Ovary (tissue), 9 donors: Measurements from ENCODE around the gene SPPL2A. TPM values are rescaled to one million over a fixed set of nuclear protein-coding genes. Genes with fewer than 3 reads are reported as not detected.

ENCODE experiments used
- DNase-seq, 5 donors: peaks; one replicate each; pipeline ENCODE4 v3.0.0-alpha.2; 2019 to 2020
- H3K27ac ChIP-seq, 2 donors: fragments of 200-600 bp; one replicate each; pipeline versions ENCODE4 v1.5.1 to v1.8.0; 2019 to 2022
- H3K27me3 ChIP-seq: fragments of 200-600 bp; one replicate; pipeline ENCODE4 v1.8.0; 2022
- H3K36me3 ChIP-seq: fragments of 200-600 bp; sonication (generic); one replicate; pipeline ENCODE4 v1.5.1; 2019
- H3K4me1 ChIP-seq: one replicate; pipeline ENCODE4 v1.8.1; 2013; ENCODE audit warnings: mild to moderate bottlenecking, moderate library complexity; ENCODE audit not compliant: insufficient read depth
- H3K4me3 ChIP-seq: fragments of 200-600 bp; sonication (generic); one replicate; pipeline ENCODE4 v1.5.1; 2017
- H3K9me3 ChIP-seq, 2 donors: fragments of 200-600 bp in 1 of 2; sonication (generic) in 1 of 2; one replicate each; pipeline versions ENCODE4 v1.5.1 to v1.8.1; 2013 to 2019; ENCODE audit warnings: mild to moderate bottlenecking in 1 of 2, moderate library complexity in 1 of 2
- CTCF ChIP-seq, 3 donors: fragments of 450-650 bp in 2 of 3; fragments of 200-600 bp in 1 of 3; IDR thresholded peaks; one replicate each; pipeline versions ENCODE4 v1.5.1 to v1.8.0; 2016 to 2022; ENCODE audit warnings: antibody characterized with exemption in 3 of 3, mild to moderate bottlenecking in 1 of 3
- EP300 ChIP-seq: sonication (generic); formaldehyde crosslinking; IDR thresholded peaks from one replicate; pipeline ENCODE4 v1.6.1; 2017; ENCODE audit warnings: antibody characterized with exemption
- POLR2A ChIP-seq: fragments of 450-650 bp; IDR thresholded peaks from one replicate; pipeline ENCODE4 v1.6.1; 2017; ENCODE audit warnings: antibody characterized with exemption, mild to moderate bottlenecking, moderate library complexity
- WGBS, 3 donors: extraction: QIAGEN DNeasy Blood & Tissue Kit in 1 of 3; methylation state at CpG; one replicate each; pipeline versions ENCODE4 v1.1.5 to v1.1.7; 2013 to 2017; 5-methylcytosine and 5-hydroxymethylcytosine counted together
- intact Hi-C, 4 donors: fragments of 100-400 bp; cut with DNase I; formaldehyde crosslinking; loops; one replicate each; pipeline versions ENCODE4 v1.11.0 to v1.15.1; 2022 to 2023
- polyA plus RNA-seq, 2 donors: library from polyadenylated mRNA; stranded (reverse); fragments of 200-250 nt in 1 of 2; fragments of 350-450 nt in 1 of 2; fragmentation: Illumina TruSeq in 1 of 2; extraction: RNeasy Lipid Tissue Mini Kit (QIAGEN cat#74804) in 1 of 2; gene quantifications; one replicate each; pipeline ENCODE4 v1.2.3, GENCODE V29; 2013 to 2014
- total RNA-seq, 7 donors: library from RNA; depleted of rRNA in 2 of 7; stranded (reverse); fragments of >200 nt in 2 of 7; fragmentation: NEBNext Ultra II Directional in 3 of 7; extraction: Animal tissue kit (Norgen Biotek cat#: 25700) in 3 of 7; gene quantifications; one replicate each; pipeline versions ENCODE4 v1.1.0 to v1.2.4, GENCODE V29; 2016 to 2023
- donor health status: DM: no; HTN: no; CAD: no; lungs with moderate emphysema.
- donor health status: DM: no; HTN: no; CAD: no.
- donor health status: Bipolar disorder and iron deficiency.
- donor health status: DM: yes; HTN: yes; CAD: no.
- donor health status: DM: no; HTN: no; CAD: no.
- donor health status: DM: yes; HTN: yes; CAD: no.

Gene SPPL2A
- total and polyA plus RNA-seq, 9 donors: 15.4 to 97.2 (median 55.7) TPM

GRCh38 chr15:50686469-50687301 is 78.8 kb downstream of the SPPL2A start, which contains the start of gene TRPM7:
TRPM7 (minus strand) TSS chr15:50686797; CDS start chr15:50686533, 264 bp downstream.
- H3K4me1 ChIP-seq: no peaks in the 10 kb centered on the region
- H3K4me3 ChIP-seq: peak within 1 kb of the TSS; percentile 73
- H3K36me3 ChIP-seq: no peaks in the 10 kb centered on the region
- peak; percentile 87 to 93 (median 90) for DNase-seq
- no peaks in the 10 kb centered on the region for H3K9me3 ChIP-seq
- no peaks in the 10 kb centered on the region for H3K27me3 ChIP-seq
- WGBS, 3 donors: 0 to 1% (median 1%) methylated on average over 61 to 80 of the region's 80 CpGs
- TF ChIP-seq POLR2A: peak; percentile 77
- peak; percentile 58 for TF ChIP-seq EP300
- TF ChIP-seq CTCF (IDR thresholded peaks at IDR 0.05): no peak
- intact Hi-C loops: loop anchor here in 1 of 4 donors (10.0 kb wide), 1 partner anchor 218 kb away; the partner anchor contains the start of gene AP4E1
- peak within 1 kb of the TSS; percentile 70 to 94 for H3K27ac ChIP-seq

- H3K4me1 ChIP-seq: no peaks in the 10 kb centered on the region
- TF ChIP-seq CTCF (IDR thresholded peaks at IDR 0.05): no peak
- TF ChIP-seq POLR2A: no peak
- no peak for TF ChIP-seq EP300
- intact Hi-C loops: loop anchor here in 1 of 4 donors (10.0 kb wide), 1 partner anchor 219 kb away; the partner anchor contains the start of gene AP4E1
These were observed 79.5 kb downstream of the SPPL2A start for GRCh38 chr15:50685976-50686468.

GRCh38 chr15:50685191-50685975 is 80.1 kb downstream of the SPPL2A start:
- 49 to 56% (median 53%) methylated on average over 22 of the region's 22 CpGs for WGBS, 3 donors
- H3K4me3 ChIP-seq: peak overlapping the region; percentile 73
- H3K27me3 ChIP-seq: no peaks in the 10 kb centered on the region
- no peaks in the 10 kb centered on the region for H3K4me1 ChIP-seq
- DNase-seq: no peak
- peak overlapping the region in 1 of 2 donors; percentile 94 for H3K27ac ChIP-seq
- TF ChIP-seq EP300 (no peak), POLR2A (no peak), CTCF (IDR thresholded peaks at IDR 0.05) (no peak)
- H3K36me3 ChIP-seq: no peaks in the 10 kb centered on the region
- H3K9me3 ChIP-seq: no peaks in the 10 kb centered on the region
- intact Hi-C loops: loop anchor here in 1 of 4 donors (10.0 kb wide), 1 partner anchor 219 kb away; the partner anchor contains the start of gene AP4E1

More at GRCh38 chr15:50685976-50686468, 79.5 kb downstream of the SPPL2A start:
- peak; percentile 54 to 73 (median 59) for DNase-seq
- H3K9me3 ChIP-seq: no peaks in the 10 kb centered on the region
- peak overlapping the region; percentile 70 to 94 for H3K27ac ChIP-seq
- WGBS, 3 donors: 0% methylated on average over 30 of the region's 30 CpGs
- no peaks in the 10 kb centered on the region for H3K36me3 ChIP-seq
- H3K27me3 ChIP-seq: no peaks in the 10 kb centered on the region
- peak overlapping the region; percentile 73 for H3K4me3 ChIP-seq

- Histone ChIP-seq H3K4me3 (no peak overlapping the region), H3K36me3 (no peaks in the 10 kb centered on the region), H3K27me3 (no peaks in the 10 kb centered on the region), H3K27ac (no peak overlapping the region), H3K4me1 (no peaks in the 10 kb centered on the region), H3K9me3 (no peaks in the 10 kb centered on the region)
- DNase-seq: no peak
- TF ChIP-seq EP300 (no peak), POLR2A (no peak), CTCF (IDR thresholded peaks at IDR 0.05) (no peak)
- intact Hi-C loops: loop anchor here in 1 of 4 donors (10.0 kb wide), 1 partner anchor 223 kb away; the partner anchor contains the start of gene AP4E1
These were observed 84.0 kb downstream of the SPPL2A start for GRCh38 chr15:50681467-50681866.
